Measurements from ENCODE around the gene CLCN3.
"Not testable (repeated sequence)": the region's sequence is repeated elsewhere in the genome, so short reads cannot be mapped to it uniquely, and the experiment has no call there.

CLCN3 gene

GRCh38 chr4:169618286-169618685, 2.1 kb upstream of the CLCN3 start:
- no peak for DNase-seq

GRCh38 chr4:169618986-169619385, 1.4 kb upstream of the CLCN3 start:
- DNase-seq: no peak

GRCh38 chr4:169619518-169619957, 840 bp upstream of the CLCN3 start:
- DNase-seq: peak; percentile 63 to 70

- no peak for DNase-seq
Measured at GRCh38 chr4:169620880-169621248, 486 bp downstream of the CLCN3 start.

GRCh38 chr4:169621731-169622492, 1.5 kb downstream of the CLCN3 start:
- peak; percentile 52 to 65 for DNase-seq

GRCh38 chr4:169622566-169622965, 2.2 kb downstream of the CLCN3 start:
- DNase-seq: no peak

- DNase-seq: not testable (repeated sequence)
Measured at GRCh38 chr4:169624012-169624411, 3.6 kb downstream of the CLCN3 start.

- DNase-seq: no peak
Measured at GRCh38 chr4:169625886-169626285, 5.5 kb downstream of the CLCN3 start.

- DNase-seq: no peak
Measured at GRCh38 chr4:169626331-169627282, 6.2 kb downstream of the CLCN3 start.

- DNase-seq: no peak
Measured at GRCh38 chr4:169627307-169627706, 6.9 kb downstream of the CLCN3 start.

- no peak for DNase-seq
Measured at GRCh38 chr4:169628579-169628978, 8.2 kb downstream of the CLCN3 start.

GRCh38 chr4:169630069-169630468, 9.7 kb downstream of the CLCN3 start:
- no peak for DNase-seq

- DNase-seq: no peak
Measured at GRCh38 chr4:169632896-169633295, 12.5 kb downstream of the CLCN3 start.

- DNase-seq: no peak
Measured at GRCh38 chr4:169634975-169635374, 14.6 kb downstream of the CLCN3 start.

GRCh38 chr4:169640261-169640870, 20.0 kb downstream of the CLCN3 start:
- no peak for DNase-seq

- DNase-seq: no peak
Measured at GRCh38 chr4:169644802-169645201, 24.4 kb downstream of the CLCN3 start.

- DNase-seq: no peak
Measured at GRCh38 chr4:169645627-169646026, 25.2 kb downstream of the CLCN3 start.

- DNase-seq: no peak
Measured at GRCh38 chr4:169649545-169650226, 29.3 kb downstream of the CLCN3 start.

GRCh38 chr4:169650227-169650936, 30.0 kb downstream of the CLCN3 start:
- DNase-seq: no peak

- no peak for DNase-seq
Measured at GRCh38 chr4:169652535-169652934, 32.2 kb downstream of the CLCN3 start.

- DNase-seq: no peak
Measured at GRCh38 chr4:169655401-169655800, 35.0 kb downstream of the CLCN3 start.

- no peak for DNase-seq
Measured at GRCh38 chr4:169657470-169658107, 37.2 kb downstream of the CLCN3 start.

Measured in Kasumi-1 (cell line).